H1 (cell line): ENCODE measurements around the gene CD34. TPM values are rescaled to one million over a fixed set of nuclear protein-coding genes. Genes with fewer than 3 reads are reported as not detected.
A peak's percentile ranks its signal among the peaks of the same experiment; 100 is the strongest.

Experiments used
- CTCF ChIA-PET: fragments of 300-600 bp; sonication (Branson Sonifier 250); formaldehyde crosslinking; loops from one replicate; lab custom pipeline; 2021; ENCODE audit not compliant: partially characterized antibody; lab: Charles Lee
- POLR2A ChIA-PET: fragments of 300-600 bp; sonication (Branson Sonifier 250); formaldehyde crosslinking; loops from one replicate; lab custom pipeline; 2021; ENCODE audit warnings: inconsistent platforms; ENCODE audit not compliant: partially characterized antibody; lab: Charles Lee
- DNase-seq, 2 experiments: peaks; one replicate each; pipeline versions ENCODE4 v3.0.0 to v3.0.0-alpha.2; 2010 to 2022; ENCODE audit warnings: low spot score in 2 of 2, low read depth in 1 of 2, mixed read lengths in 1 of 2
- FAIRE-seq: peaks from 2 replicates; lab custom pipeline; 2011; peaks lifted over from hg19 to GRCh38; lab: Jason Lieb, UNC
- H2AFZ ChIP-seq: 2 replicates; pipeline ENCODE4 v1.8.1; 2012; ENCODE audit warnings: low read length, inconsistent platforms
- H2AK5ac ChIP-seq: 2 replicates; pipeline ENCODE4 v1.6.1; 2013; ENCODE audit warnings: low read depth, low read length
- H2BK120ac ChIP-seq: replicated peaks from 2 replicates; pipeline ENCODE3; 2013; ENCODE audit warnings: low read depth, low read length, inconsistent platforms
- H2BK12ac ChIP-seq: 2 replicates; pipeline ENCODE4 v1.6.1; 2013; ENCODE audit warnings: low read depth, low read length
- H2BK15ac ChIP-seq: 2 replicates; pipeline ENCODE4 v1.6.1; 2013; ENCODE audit warnings: low read length
- H2BK20ac ChIP-seq: 2 replicates; pipeline ENCODE4 v1.6.1; 2013; ENCODE audit warnings: low read length
- H2BK5ac ChIP-seq: 2 replicates; pipeline ENCODE4 v1.6.1; 2013; ENCODE audit warnings: low read depth, low read length
- H3K14ac ChIP-seq: 2 replicates; pipeline ENCODE4 v1.6.1; 2013; ENCODE audit warnings: inconsistent platforms; ENCODE audit not compliant: insufficient read length
- H3K18ac ChIP-seq: 2 replicates; pipeline ENCODE4 v1.6.1; 2013; ENCODE audit warnings: low read length; ENCODE audit errors: extremely low read depth
- H3K23ac ChIP-seq: 2 replicates; pipeline ENCODE4 v1.6.1; 2013; ENCODE audit warnings: inconsistent platforms; ENCODE audit not compliant: insufficient read length
- H3K23me2 ChIP-seq: 2 replicates; pipeline ENCODE4 v1.6.1; 2013; ENCODE audit warnings: low read depth, low read length
- H3K27ac ChIP-seq: 2 replicates; pipeline ENCODE4 v1.6.1; 2011; ENCODE audit warnings: low read depth, low read length, inconsistent platforms
- H3K27me3 ChIP-seq, 4 experiments: replicated peaks in 1 of 4; 1 replicate in 1 of 4; 2 replicates in 3 of 4; pipeline versions ENCODE4 v1.6.1 to v1.8.1; 2011 to 2013; ENCODE audit warnings: low read length in 3 of 4, mild to moderate bottlenecking in 3 of 4, inconsistent platforms in 2 of 4, mixed read lengths in 2 of 4, moderate library complexity in 1 of 4; ENCODE audit not compliant: control insufficient read depth in 3 of 4, insufficient read depth in 3 of 4; ENCODE audit errors: extremely low read depth in 1 of 4
- H3K36me3 ChIP-seq, 4 experiments: 2 replicates each; pipeline versions ENCODE4 v1.6.1 to v1.8.1; 2011 to 2013; ENCODE audit warnings: mild to moderate bottlenecking in 4 of 4, low read length in 3 of 4, moderate library complexity in 2 of 4, control low read depth in 1 of 4, inconsistent platforms in 1 of 4; ENCODE audit not compliant: insufficient read depth in 4 of 4, control insufficient read depth in 2 of 4
- H3K4ac ChIP-seq: replicated peaks from 2 replicates; pipeline ENCODE3; 2013; ENCODE audit warnings: low read length, low read depth, mixed read lengths, inconsistent platforms; ENCODE audit not compliant: insufficient read length
- H3K4me1 ChIP-seq, 4 experiments: replicated peaks in 1 of 4; 1 replicate in 1 of 4; 2 replicates in 3 of 4; pipeline versions ENCODE4 v1.6.1 to v1.8.1; 2011 to 2013; ENCODE audit warnings: low read length in 3 of 4, inconsistent platforms in 2 of 4, mixed read lengths in 1 of 4; ENCODE audit not compliant: insufficient read depth in 4 of 4, control insufficient read depth in 3 of 4
- H3K4me2 ChIP-seq, 2 experiments: 2 replicates each; pipeline versions ENCODE4 v1.6.1 to v1.8.1; 2011 to 2013; ENCODE audit warnings: low read depth in 2 of 2, low read length in 2 of 2, control low read depth in 1 of 2, inconsistent platforms in 1 of 2, mild to moderate bottlenecking in 1 of 2; ENCODE audit not compliant: insufficient read depth in 1 of 2
- H3K4me3 ChIP-seq, 4 experiments: fragments of 200-600, 300-600 bp in 1 of 4; sonication (generic), shearing (Covaris generic), sonication (Bioruptor Twin) in 1 of 4; 2 replicates each; pipeline versions ENCODE4 v1.5.1 to v1.8.1; 2011 to 2016; ENCODE audit warnings: low read length in 4 of 4, low read depth in 3 of 4, control low read depth in 2 of 4, inconsistent platforms in 2 of 4, mild to moderate bottlenecking in 2 of 4, mixed read lengths in 1 of 4, moderate library complexity in 1 of 4; ENCODE audit not compliant: insufficient read depth in 2 of 4; ENCODE audit errors: extremely low read depth in 1 of 4
- H3K56ac ChIP-seq: replicated peaks from 2 replicates; pipeline ENCODE3; 2013; ENCODE audit warnings: low read depth, mild to moderate bottlenecking, mixed read lengths, low read length, inconsistent platforms; ENCODE audit not compliant: insufficient read length
- H3K79me1 ChIP-seq: 2 replicates; pipeline ENCODE4 v1.6.1; 2013; ENCODE audit warnings: low read depth, low read length, control low read depth
- H3K79me2 ChIP-seq, 2 experiments: 2 replicates each; pipeline versions ENCODE4 v1.6.1 to v1.8.1; 2012 to 2013; ENCODE audit warnings: low read length in 2 of 2, mild to moderate bottlenecking in 2 of 2, inconsistent platforms in 1 of 2; ENCODE audit not compliant: insufficient read depth in 2 of 2, control insufficient read depth in 1 of 2
- H3K9ac ChIP-seq, 4 experiments: replicated peaks in 1 of 4; 1 replicate in 1 of 4; 2 replicates in 3 of 4; pipeline versions ENCODE4 v1.6.1 to v1.8.1; 2011 to 2013; ENCODE audit warnings: low read depth in 3 of 4, low read length in 3 of 4, control low read depth in 2 of 4, mild to moderate bottlenecking in 2 of 4, moderate library complexity in 2 of 4, inconsistent platforms in 1 of 4; ENCODE audit errors: extremely low read depth in 1 of 4
- H3K9me3 ChIP-seq, 2 experiments: 2 replicates each; pipeline versions ENCODE4 v1.6.1 to v1.8.1; 2012 to 2013; ENCODE audit warnings: mild to moderate bottlenecking in 2 of 2, moderate library complexity in 2 of 2, control low read depth in 1 of 2, inconsistent platforms in 1 of 2, low read depth in 1 of 2, low read length in 1 of 2, mixed read lengths in 1 of 2; ENCODE audit not compliant: insufficient read depth in 2 of 2
- H4K20me1 ChIP-seq, 2 experiments: replicated peaks in 1 of 2; 2 replicates each; pipeline versions ENCODE3 to v1.8.1; 2011 to 2013; ENCODE audit warnings: inconsistent platforms in 2 of 2, low read length in 2 of 2, mild to moderate bottlenecking in 1 of 2; ENCODE audit not compliant: insufficient read depth in 2 of 2, control insufficient read depth in 1 of 2
- H4K5ac ChIP-seq: 2 replicates; pipeline ENCODE4 v1.6.1; 2013; ENCODE audit warnings: low read length, low read depth, mixed read lengths, inconsistent platforms; ENCODE audit not compliant: insufficient read length
- H4K8ac ChIP-seq: 2 replicates; pipeline ENCODE4 v1.8.0; 2013; ENCODE audit warnings: mild to moderate bottlenecking, moderate library complexity, low read length, inconsistent platforms; ENCODE audit not compliant: insufficient read depth; ENCODE audit errors: extremely low read depth
- H4K91ac ChIP-seq: replicated peaks from 2 replicates; pipeline ENCODE3; 2013; ENCODE audit warnings: low read length, mixed read lengths, inconsistent platforms; ENCODE audit not compliant: insufficient read length
- E2F6 ChIP-seq: IDR thresholded peaks from 2 replicates; pipeline ENCODE4 v1.6.1; 2012; ENCODE audit warnings: inconsistent platforms
- EZH2 ChIP-seq: fragments of 200-600 bp; sonication (generic); IDR thresholded peaks from 2 replicates; pipeline ENCODE4 v1.7.1; 2012; ENCODE audit warnings: low read depth, mild to moderate bottlenecking, moderate library complexity, low read length, inconsistent platforms; ENCODE audit not compliant: severe bottlenecking
- WGBS, 2 experiments: shearing (Covaris generic) in 1 of 2; methylation state at CpG; one replicate each; pipeline versions ENCODE4 v1.1.6 to v1.1.7; 2013 to 2015; ENCODE audit warnings: low lambda C conversion rate in 2 of 2, mixed read lengths in 2 of 2, inconsistent platforms in 1 of 2, low coverage in 1 of 2, missing lambda C conversion rate in 1 of 2; ENCODE audit not compliant: insufficient replicate concordance in 2 of 2, insufficient coverage in 1 of 2, insufficient read length in 1 of 2; ENCODE audit errors: extremely low coverage in 1 of 2, missing lambda C conversion rate in 1 of 2; 5-methylcytosine and 5-hydroxymethylcytosine counted together
- polyA plus RNA-seq, 7 experiments: library from polyadenylated mRNA; depleted of rRNA in 3 of 7; stranded (reverse) in 5 of 7; unstranded in 2 of 7; fragments of >200 nt in 5 of 7; fragments of 200-250 nt in 2 of 7; gene quantifications; 1 replicate in 5 of 7; 2 replicates in 1 of 7; 4 replicates in 1 of 7; pipeline versions ENCODE4 v1.2.1 to v1.2.3, GENCODE V29; 2011 to 2013; ENCODE audit warnings: missing spikeins in 2 of 7, mixed read lengths in 2 of 7
- total RNA-seq: library from RNA; stranded (reverse); fragmentation: NEBNext Ultra II Directional; extraction: Animal tissue kit (Norgen Biotek cat#: 25700); gene quantifications from 2 replicates; pipeline ENCODE4 v1.2.1, GENCODE V29; 2021

CD34 gene
- total and polyA plus RNA-seq, 2 of the 8 experiments (the other 6 are each of a cell fraction or from before 2014, with no cell fraction given), result 0.39 to 0.54 TPM

DNA sequence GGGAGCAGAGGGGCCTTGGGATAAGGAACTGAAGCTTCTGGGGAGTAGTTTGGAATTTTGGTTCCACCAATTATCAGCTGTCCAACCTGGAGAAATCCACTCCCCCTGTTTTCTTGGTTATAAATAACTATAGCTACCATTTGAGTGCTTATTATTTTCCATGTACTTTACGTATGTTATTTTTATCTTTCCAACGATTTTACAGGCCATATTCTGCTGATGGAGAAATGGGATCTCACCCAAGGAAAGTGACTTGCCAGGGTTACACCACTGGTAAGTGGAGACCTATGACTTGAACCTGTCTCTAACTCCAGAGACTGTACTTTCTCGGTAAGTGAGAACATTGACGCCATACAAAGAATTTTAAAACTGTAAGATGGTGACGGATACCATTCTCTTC lies 49.0 kb upstream of the CD34 start:
- Histone ChIP-seq H2BK12ac (no peak overlapping the region), H3K27ac (no peak overlapping the region), H3K14ac (no peak overlapping the region), H2BK120ac (no peak overlapping the region), H3K18ac (no peak overlapping the region), H3K9ac (no peak overlapping the region), H3K79me1 (no peaks in the 10 kb centered on the region), H3K4me1 (peaks cover 0 to 17% (median 5%) of the 10 kb centered on the region in 4 experiments; a peak in 5 of 7 replicates), H2AK5ac (no peak overlapping the region), H3K79me2 (no peaks in the 10 kb centered on the region), H2BK15ac (no peak overlapping the region), H3K27me3 (peaks cover 26 to 73% (median 52%) of the 10 kb centered on the region in 4 experiments), H4K20me1 (no peaks in the 10 kb centered on the region), H3K4ac (no peak overlapping the region), H3K4me2 (peak overlapping the region; percentile 78 to 86), H3K9me3 (no peaks in the 10 kb centered on the region), H2BK5ac (no peak overlapping the region), H2BK20ac (no peak overlapping the region), H4K8ac (no peak overlapping the region), H4K5ac (no peak overlapping the region), H2AFZ (no peak overlapping the region; the same call in 1 of the 2 replicates)
- DNase-seq (no peak), FAIRE-seq (no peak)
- CTCF ChIA-PET, result interaction anchor here (0.7 to 10.0 kb wide), 11 partner anchors 9 to 147 kb away, joined by 3 to 223 read pairs (median 4); partner anchors contain the start of gene CD34
- TF ChIP-seq EZH2 (peak; percentile 10), E2F6 (no peak)
- TF ChIP-seq, all 59 proteins: peak for 1
- no peak overlapping the region for H4K91ac ChIP-seq
- peaks cover 6% of the 10 kb centered on the region; the same call in 1 of the 2 replicates for H3K23me2 ChIP-seq
- peak overlapping the region; percentile 42 to 68 (median 50); a peak in 5 of 8 replicates for H3K4me3 ChIP-seq
- 85% methylated on average over 5 of the region's 5 CpGs; no CpG with 5 or more reads in 1 of the 2 experiments for WGBS, 2 experiments
- no peak overlapping the region for H3K23ac ChIP-seq
- H3K36me3 ChIP-seq, result no peaks in the 10 kb centered on the region
- H3K56ac ChIP-seq, result no peak overlapping the region
- POLR2A ChIA-PET, result interaction anchor here (0.6 kb wide), 1 partner anchor 17 kb away, joined by 3 read pairs; no protein-coding TSS in a partner anchor
